AG09319 (cell line): ENCODE data around the gene RILP.
A peak's percentile ranks its signal among the peaks of the same experiment; 100 is the strongest.

Experiments
- DNase-seq: peaks from one replicate; pipeline ENCODE4 v3.0.0-alpha.2; 2010; ENCODE audit warnings: low read depth; ENCODE audit errors: extremely low read depth
- TF ChIP-seq, protein P1 (sequence below): IDR thresholded peaks from 2 replicates; pipeline ENCODE4 v1.5.1; 2011; ENCODE audit warnings: low read depth, mild to moderate bottlenecking, inconsistent platforms, low read length, moderate library complexity

The RILP gene

DNA sequence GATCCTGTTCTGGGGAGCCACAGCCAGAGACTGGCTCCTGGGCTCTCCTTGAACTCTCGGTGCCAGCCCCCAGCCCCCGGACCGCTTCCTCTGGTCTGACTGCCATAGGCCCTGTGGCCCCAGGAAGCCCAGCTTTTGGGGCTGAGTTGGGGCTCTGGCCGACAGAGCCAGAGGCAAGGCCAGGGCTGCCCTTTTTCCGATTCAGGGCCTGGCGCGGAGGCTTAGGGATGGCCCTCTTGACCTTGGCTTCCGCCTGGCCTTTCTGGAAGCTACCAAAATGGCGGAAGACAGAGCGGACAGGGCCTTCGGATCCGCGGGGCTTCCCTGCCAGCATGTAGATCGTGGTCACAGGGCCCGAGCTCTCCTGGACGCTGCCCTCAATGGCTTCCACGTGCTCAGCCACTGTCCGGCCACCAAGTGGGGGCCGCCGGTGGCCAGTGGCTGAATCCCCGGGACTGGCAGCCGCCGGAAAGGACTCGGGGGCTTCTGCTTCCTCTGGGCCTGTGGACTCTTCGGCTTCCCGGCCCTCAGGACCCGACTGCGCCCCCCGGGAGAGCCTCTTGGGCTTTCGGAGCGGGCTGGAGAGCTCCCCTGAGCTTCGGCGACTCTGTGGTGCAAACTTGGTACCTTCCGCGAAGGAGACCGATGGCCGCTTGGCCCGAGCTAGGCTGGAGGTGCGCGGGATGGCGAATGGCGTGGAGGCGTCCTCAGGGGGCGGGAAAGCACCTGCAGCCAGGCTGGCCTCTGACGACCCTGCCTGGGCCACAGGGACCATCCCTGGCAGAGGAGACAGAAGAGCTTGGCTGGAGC lies 14.6 kb downstream of the RILP start:
- TF ChIP-seq, protein P1, sequence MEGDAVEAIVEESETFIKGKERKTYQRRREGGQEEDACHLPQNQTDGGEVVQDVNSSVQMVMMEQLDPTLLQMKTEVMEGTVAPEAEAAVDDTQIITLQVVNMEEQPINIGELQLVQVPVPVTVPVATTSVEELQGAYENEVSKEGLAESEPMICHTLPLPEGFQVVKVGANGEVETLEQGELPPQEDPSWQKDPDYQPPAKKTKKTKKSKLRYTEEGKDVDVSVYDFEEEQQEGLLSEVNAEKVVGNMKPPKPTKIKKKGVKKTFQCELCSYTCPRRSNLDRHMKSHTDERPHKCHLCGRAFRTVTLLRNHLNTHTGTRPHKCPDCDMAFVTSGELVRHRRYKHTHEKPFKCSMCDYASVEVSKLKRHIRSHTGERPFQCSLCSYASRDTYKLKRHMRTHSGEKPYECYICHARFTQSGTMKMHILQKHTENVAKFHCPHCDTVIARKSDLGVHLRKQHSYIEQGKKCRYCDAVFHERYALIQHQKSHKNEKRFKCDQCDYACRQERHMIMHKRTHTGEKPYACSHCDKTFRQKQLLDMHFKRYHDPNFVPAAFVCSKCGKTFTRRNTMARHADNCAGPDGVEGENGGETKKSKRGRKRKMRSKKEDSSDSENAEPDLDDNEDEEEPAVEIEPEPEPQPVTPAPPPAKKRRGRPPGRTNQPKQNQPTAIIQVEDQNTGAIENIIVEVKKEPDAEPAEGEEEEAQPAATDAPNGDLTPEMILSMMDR = no peak
- no peak for DNase-seq

DNA sequence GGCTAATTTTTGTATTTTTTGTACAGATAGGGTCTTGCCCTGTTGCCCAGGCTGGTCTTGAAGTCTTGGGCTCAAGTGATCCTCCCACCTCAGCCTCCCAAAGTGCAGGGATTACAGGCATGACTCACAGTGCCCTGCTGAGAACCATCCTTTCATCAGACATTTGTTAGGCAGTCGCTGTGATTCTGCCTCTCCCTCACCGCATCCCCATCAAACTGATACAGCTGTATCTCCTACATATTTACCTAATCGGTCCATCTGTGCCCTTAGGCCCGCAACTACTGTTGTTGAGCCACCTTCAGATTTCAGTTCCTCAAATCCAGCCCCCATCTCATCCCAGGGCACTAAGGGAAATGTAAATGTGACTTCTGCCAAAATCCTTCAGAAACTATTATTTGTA lies 19.0 kb downstream of the RILP start:
- DNase-seq = no peak
- TF ChIP-seq, protein P1 = no peak

DNA sequence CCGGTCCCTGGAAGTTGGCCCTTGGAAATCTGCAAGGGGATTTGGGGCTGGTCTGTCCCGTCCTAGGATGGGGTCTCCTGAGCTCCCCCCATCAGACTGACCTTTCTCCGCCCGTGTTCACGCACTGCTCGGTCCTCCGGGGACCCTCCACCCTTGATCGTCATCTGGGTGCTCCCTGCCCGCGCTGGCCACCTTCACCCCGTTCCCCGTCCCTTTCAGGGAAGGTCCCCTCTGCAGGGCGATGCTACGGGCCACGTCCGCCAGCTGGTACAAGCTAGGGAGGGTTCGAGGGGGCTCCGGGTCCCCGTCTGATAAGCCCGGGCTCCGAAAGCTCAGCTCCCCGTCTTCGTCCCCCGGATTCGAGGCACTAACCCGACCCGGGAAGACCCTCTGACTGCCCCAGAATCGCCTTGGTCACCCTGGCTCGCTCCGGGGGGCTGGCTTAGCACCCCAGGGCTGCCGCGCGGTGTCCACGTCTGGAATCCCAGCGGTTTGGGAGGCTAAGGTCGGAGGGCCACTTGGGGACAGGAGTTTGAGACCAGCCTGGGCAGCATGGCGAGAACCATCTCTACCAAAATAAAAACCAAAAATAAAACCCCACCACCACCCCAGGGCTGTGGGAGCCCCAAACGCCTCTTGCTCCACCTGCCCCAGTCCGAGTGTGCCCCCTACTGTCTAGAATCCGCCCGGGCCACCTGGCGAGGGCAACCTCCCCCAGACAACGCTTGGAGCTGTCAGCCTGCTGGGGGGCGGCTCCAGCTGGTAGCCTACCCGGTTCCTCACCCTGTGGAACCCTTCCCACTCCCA lies 20.0 kb downstream of the RILP start:
- TF ChIP-seq, protein P1 = peak; percentile 68
- no peak for DNase-seq

DNA sequence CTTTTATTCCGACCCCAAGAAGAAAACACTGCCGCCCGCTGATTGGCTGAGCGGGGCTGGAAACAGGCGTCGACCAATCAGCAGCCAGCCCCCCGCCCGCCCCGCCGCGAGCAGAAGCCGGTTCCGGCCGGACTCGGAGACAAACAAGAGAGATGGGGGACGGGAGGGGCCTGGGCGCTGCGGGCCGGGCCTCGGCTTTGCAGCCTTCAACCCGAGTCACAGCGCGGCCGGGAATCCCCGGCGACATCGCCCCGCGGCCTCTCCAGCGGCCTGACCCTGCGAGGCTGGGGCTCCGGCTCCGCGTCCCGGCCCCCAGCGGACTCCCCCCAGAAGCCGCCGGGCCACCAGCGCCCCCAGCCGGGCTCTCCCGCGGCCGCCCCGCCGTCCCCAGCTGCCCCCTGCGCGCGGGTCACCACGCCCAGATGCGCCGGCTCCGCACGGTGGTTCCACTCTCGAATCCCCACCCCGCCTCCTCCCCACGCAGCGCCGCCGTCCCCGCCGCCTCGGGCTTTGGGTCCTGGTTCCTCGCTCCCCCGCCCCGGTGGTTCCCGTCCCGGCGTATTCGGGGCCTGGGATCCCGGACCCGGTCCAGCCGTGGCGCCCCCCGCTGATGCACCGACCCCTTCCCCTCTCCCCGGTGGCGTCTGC lies 20.7 kb downstream of the RILP start:
- peak; percentile 81 for DNase-seq

DNA sequence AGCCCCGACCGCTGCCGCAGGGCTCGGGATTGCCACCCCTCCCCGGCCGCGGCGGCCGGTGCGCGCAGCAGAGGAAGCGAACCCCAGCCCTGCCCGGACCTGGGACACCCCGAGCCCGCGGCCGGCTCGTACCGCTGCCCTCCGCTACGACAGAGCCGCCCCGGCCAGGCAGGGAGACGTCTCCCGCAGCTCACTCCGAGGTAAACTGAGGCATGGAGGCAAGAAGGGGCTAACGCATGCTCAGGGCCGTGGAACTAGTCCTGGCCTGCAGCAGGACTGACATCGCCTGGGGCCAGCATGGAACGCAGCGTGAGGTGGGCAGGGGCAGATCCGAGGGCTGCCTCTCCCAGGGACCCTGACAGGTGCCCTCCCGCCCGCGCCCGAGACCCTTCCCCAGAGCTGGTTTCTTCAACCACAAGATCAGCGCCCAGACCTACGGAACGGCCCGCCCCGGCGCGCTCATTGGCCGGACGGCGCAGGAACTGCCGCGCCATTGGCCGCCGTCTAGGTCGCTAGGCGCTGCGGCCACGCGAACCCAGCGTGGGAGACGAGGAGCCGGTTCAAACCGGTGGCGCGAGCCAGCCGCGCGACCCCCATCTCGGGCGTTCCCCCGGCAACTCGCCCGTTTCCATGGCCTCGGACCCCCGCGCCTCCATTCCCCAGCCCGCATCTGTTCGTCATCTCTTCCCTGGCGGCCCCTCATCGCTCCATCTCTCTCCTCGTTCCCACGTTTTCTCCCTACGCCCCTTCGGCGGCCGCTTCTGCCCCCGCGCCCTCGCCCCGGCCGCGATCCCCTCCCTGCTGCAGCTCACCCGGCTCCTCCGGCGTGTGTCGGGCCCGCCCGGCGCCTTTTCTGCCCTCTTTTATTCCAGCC lies 21.4 kb downstream of the RILP start, which contains the start of gene SLC43A2:
Gene SLC43A2, minus strand, starts transcription at position 853 of the 874 bp plus-strand sequence. CDS start 960 bp downstream, outside the sequence.
- peak; percentile 40 for DNase-seq
- TF ChIP-seq, protein P1 = no peak

More for the DNA sequence above, 20.7 kb downstream of the RILP start:
- TF ChIP-seq, protein P1 = no peak; the same call in 1 of the 2 replicates

DNA sequence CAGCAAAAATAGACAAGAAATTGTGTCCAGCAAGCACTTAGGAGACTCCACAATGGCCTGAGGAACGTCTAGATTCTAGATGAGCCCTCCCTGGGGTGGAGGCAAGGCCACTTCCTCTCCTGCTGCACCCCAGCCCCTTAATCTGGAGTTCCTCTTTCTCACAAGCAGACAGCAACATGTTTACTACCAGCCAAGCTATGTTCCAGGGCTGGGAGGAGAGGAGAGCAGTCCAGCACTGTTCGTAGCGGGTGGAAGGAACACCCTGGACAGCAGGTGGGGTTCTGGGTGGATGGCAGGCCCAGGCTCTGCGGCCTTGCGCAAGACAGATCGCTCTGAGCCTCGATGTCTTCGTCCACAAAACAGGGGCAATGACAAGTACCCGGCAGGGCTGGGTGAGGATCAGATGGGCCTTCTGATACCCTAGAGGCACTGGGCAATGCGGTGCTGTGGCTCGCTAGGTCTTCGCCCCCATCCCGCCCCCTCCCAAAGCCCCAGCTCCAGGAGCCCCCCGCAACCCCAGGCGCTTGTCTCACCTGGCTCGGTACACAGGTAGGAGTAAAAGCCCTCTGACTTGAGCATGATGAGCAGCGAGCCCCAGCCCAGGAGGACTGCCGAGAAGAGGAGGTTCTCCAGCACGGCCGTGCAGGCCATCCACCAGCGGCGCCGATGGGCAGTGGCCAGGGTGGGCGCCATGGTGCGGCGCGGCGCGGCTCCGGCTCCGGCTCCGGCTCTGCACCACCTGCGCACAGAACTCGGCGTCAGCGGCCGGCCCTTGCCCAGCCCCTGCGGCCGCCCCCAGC lies 22.3 kb downstream of the RILP start:
- TF ChIP-seq, protein P1 = no peak

More for the DNA sequence above, 22.3 kb downstream of the RILP start:
- DNase-seq = no peak
